Renal cortical epithelial cell (primary cell): ENCODE results near the gene ELOVL2. TPM values are rescaled to one million over a fixed set of nuclear protein-coding genes. Genes with fewer than 3 reads are reported as not detected.
"Not testable (repeated sequence)": the region's sequence is repeated elsewhere in the genome, so short reads cannot be mapped to it uniquely, and the experiment has no call there.

Experiments
- DNase-seq: peaks from one replicate; pipeline ENCODE4 v3.0.0-alpha.2; 2011; ENCODE audit warnings: low read depth
- total RNA-seq: library from RNA; depleted of rRNA; stranded (reverse); fragments of >200 nt; gene quantifications from 2 replicates; pipeline ENCODE4 v1.2.3, GENCODE V29; 2014

Gene ELOVL2
- total RNA-seq, 1 donor from 2014 or later: 0.05 TPM

DNA sequence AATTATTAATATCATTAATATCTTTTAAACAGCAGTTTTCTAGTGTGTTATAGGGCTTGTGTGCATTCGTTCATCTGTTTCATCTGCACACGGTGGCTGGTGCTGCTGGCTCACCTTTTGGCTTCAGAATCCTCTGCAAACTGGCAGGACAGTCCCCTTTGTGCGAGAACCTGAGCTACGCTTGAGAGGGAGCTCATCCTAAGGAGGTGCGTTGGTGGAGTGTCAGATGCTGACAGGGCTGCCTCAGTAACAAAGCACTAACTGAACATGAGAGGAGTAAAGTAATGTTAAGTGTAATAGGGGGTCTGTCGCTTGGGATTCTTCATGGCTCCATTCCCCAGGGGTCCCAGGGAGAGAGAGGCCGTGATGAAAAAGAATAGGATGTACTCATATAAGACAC is 22.4 kb downstream of the ELOVL2 start:
- no peak for DNase-seq

DNA sequence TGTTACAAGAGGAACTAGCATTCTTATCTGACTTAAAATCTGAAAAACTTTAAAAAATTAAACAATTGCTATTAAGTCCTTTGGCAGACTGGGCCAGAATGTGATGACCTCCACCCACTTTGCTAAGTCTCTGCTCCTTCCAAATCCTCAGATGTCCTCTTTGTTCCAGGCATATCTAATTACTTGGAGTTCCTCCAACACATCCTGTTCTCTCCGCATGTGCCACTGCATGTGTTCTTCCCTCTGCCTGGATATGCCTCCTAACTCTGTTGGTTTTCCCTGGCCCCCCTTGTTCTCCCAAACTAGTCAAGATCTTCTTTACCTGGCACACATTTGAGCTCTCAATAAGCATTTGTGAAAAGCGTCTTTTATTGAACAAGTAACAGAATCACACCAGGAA is 23.1 kb downstream of the ELOVL2 start:
- no peak for DNase-seq

DNA sequence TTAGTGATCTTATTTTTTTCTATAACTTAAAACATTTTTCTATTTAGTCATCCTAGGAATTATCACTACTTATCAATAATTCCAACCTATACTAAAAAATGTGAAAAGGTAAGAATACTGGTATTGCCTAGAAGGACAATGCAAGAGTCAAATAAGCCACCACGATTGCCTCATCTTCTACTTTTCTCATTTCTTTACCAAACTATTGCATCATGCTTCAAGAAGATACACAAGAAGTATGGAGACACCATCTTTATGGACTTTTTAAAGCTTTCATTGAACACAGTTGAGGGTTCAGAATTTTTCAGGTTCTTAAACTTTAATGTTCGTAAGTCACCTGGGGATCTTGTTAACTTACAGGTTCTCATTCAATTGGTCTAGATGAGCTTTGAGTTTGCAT is 25.9 kb downstream of the ELOVL2 start:
- no peak for DNase-seq

DNA sequence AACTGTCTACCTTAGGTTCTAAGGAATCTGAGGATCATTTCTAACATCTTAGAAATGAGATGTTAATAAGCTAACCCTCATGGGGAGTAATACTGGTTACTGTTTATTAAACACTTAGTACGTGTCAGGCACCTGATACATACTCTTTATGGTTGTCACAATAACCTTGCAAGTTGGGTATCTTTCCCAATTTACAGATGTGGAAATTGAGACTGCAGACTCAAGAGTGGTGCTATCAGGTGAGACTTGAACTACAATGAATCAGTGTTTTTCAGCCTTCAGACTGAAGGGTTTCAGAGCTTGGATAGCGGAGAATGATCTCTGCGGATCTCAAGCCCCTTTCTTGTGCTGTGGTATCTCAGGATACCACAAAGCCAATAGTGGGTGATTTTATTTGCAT is 27.0 kb downstream of the ELOVL2 start:
- DNase-seq: no peak

DNA sequence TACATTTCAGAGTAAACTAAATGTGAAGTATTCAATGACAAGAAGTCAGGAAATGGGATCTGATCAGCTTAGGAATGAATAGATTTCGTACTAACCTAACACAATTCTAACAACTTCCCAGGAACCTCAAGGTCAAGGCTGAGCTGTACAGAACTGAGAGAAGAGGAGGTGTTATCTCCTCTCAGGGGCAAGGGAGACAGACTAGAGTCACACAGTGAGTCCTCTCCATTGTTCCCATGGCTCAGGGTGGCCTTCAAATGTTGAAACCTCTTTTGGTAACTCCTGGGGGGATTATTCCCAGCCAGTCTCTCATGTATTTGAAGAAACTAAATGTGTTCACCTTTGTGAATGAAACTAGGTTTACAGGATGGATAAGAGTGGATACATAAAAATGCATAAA is 27.7 kb downstream of the ELOVL2 start:
- no peak for DNase-seq

DNA sequence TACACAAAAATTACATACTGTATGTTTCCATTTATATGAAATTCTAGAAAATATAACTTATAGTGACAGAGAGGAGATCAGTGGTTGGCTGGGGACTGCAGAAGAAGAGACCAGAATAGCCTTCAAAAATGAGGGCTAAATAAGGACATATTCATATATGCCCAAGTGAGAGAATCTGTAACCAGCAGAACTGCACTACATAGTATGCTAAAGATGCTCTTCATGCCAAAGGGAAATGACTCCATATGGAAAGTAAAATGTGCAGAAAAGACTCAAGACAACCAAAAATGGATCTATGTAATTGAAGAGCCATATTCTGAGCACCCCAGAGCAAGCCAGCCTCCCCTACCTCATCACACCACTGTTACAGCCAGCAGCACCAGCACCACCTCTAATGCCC is 29.0 kb downstream of the ELOVL2 start:
- DNase-seq: no peak

DNA sequence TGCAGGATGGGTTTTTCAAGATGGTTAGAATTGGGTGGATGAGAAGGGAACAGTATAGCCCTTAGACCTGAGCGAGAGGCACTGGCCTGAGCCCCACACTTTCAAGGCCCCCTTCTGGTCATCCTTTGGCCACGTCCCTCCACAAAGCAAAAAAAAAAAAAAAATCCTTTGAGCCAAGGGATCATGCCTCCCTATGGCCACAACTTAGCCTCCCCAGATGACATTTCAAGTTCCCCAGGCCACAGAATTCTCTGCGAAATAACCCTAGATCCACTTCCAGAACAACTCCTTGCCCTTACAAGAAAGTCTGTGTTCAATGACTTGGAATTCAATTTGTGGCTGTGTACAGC is 30.4 kb downstream of the ELOVL2 start:
- no peak for DNase-seq

DNA sequence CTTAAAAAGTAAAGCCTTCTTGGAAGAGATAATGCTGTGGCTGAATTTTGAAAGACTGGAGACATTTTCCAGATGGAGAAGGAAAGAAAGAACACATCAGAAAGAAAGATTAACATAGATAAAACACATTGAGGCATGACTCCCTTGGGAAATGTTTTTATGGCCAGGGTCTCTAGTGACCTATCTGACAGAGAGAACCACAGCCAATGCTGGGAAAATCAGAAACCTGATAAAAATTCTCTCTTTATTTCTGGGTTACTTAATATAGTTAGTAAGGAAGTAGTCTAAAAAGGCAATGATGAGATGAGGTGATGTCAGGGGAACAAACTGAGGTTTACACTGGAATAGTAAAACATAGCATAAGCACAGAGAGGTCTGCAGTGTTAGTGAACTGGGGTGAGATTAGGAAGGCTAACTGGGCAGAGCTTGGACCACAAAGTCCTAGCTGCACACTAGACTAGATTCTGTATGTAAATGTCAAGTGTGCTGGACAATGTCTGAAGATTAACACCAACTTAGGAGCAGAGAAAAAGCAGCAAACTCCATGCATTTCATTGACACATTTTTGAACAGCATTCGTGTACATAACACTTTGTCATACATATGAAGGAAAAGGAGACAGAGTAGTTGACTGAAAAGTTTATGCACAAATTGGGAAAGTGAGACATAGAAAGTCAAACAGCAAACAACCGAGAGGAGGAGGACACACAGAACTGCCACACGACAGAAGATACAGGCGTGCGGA is 31.0 kb downstream of the ELOVL2 start:
- DNase-seq: no peak

DNA sequence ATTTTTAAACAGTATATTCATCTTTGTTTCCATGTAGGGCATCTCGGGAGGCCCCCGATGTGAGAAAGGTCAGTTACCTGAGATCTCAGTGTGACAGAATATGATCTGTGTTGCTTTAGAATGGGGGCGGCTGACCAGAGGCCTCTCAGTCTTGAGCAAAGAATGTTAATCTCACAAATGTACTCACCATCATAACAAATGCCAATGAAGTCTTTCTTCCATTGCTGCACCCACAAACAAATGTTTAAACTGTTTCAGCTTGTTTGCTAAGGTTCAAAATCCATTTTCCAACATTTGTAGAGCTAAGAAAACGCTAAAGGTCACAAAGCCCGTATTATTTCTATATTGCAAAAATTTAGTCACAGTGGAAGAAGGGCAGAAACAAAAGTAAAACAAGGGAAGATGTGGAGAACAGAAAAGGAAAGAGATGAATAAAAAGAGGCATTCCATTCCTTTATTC is 31.8 kb downstream of the ELOVL2 start:
- no peak for DNase-seq

DNA sequence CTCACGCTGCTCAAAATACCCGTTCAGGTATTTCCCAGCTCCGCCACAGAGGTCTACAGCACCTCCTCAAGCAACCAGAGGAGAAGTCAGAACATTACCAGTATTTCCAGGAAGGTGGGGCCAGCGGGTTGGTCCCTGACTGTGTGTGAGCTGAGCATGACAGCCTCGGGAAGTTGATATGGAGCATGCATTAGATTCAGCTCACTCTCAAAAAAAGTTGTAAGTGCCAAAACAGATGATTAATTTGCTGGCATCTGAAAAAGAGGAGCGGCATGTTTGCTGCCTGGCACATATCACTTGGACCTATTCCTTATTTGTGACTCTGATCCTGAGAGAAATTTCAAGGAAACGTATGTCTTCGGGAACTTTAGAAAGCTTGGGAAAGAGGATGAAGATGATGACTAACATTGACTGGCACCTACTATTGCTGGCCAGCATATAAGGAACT is 32.3 kb downstream of the ELOVL2 start:
- peak; percentile 46 for DNase-seq

DNA sequence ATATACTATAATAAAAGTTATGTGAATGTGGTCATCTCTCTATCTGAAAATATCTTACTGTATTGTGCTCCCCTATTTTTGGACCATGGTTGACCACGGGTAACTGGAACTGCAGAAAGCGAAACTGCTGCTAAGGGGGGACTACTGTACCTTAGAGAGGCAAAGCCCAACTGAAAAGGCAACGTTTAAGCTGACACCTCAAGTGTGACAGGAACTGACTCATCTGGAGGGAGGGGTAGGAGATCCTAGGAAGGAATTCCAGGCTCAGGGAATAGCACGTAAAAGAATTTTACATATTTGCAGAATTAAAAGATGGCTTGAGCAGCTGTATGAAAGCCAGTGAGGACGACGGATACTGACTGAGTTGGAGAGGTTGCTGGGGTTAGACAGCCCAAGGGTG is 34.8 kb downstream of the ELOVL2 start:
- DNase-seq: peak; percentile 82

DNA sequence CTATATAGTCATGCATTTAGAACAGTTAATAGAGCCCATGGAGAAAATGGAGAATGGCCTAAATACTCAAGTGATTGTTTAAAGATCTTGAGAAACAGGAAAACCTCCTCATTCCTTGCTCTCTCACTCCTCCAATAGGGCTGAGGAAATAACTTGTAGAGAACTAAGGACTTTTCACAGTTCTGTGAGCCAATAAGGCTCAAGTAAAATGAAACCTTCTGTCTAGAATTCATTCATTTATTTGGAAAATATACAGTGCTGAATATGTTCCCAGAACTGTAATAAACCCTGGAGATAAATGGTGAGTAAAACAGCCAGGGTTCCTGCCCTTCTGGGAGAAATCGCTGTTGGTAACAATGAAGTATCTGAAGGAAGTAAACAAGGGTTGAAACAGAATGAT is 35.3 kb downstream of the ELOVL2 start:
- DNase-seq: peak; percentile 25

DNA sequence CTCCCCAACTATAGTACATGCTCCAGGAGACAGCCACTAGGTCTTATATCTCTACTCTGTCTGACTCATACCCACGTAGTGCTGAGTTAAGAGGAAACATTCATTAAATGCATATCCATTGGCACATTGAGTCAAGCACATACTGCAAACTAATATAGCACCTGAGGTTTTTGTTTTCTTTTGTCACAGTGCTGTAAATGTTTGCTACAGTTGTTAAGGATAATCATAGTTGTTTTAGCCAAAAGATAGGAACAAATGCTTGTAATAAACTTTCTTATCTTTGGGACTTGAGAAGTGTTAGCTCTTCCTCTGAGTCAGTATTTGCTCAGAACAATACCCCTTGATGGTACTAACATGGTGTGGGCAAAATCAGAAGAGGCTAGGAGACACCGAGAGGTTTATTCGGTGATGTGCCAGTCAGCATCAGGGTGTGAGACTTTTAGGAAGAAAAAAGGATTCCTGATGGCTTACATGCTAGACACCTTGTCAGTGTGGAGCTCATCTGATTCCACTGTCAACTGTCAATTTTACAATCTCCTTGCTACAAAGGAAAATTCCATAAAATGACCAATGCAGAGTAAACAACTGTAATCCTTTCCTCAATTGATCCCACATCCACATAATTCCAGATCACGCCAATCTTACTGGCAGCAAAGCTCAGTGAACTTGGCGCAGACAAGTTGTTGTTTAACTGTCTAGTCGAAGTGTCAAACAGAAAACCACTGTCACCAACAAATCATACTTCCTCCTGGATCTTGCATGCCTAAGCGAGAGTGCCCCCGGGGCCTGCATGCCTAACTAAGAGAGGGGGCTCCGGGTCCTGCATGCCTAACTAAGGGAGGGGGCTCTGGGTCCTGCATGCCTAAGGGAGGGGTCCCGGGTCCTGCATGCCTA is 36.1 kb downstream of the ELOVL2 start:
- DNase-seq: peak; percentile 76

DNA sequence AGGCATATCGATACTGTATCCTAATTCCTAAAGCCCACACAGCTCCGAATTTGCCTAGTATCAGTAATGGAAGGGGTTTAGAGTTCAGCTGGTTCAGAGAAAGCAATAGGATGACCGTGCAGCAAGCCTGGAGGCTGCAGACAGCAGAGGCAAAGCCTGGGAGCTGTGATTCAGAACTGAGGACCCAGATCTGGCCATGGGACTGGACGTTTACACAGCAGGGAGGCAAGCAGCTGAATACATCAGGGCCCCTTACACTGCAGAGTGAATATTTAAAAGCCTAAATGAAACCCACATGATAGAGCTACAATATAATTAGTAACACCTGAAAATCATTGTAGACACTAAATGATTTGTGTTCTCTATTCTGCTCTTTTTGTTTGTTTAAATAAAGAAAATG is 38.0 kb downstream of the ELOVL2 start:
- no peak for DNase-seq

DNA sequence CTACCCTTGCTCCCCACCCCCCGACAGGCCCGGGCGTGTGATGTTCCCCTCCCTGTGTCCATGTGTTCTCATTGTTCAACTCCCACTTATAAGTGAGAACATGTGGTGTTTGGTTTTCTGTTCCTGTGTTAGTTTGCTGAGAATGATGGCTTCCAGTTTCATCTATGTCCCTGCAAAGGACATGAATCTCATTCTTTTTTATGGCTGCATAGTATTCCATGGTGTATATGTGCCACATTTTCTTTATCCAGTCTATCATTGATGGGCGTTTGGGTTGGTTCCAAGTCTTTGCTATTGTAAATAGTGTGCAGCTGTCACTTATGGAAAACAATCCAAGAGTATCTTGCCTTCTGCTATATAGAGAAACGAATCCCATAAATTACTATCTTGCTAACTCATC is 40.8 kb downstream of the ELOVL2 start:
- DNase-seq: not testable (repeated sequence)

DNA sequence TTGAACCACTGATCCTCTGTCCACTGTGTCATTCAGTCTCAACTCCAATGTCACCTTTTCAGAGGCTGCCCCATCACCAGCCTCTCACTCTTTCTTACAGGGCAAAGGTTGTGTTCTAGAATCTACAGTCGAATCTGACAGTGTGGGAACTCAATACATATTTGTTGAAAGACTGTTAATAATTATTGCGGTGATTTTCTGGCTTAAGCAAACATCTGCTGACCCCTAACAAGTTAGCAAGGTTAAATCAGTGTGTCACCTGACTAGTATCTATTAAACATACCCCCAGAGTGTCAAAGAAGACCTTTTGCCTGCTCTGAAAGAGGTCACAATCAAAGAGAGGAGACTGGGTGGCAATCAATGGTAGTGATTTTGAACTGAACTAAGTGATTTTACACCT is 41.9 kb downstream of the ELOVL2 start:
- DNase-seq: no peak

DNA sequence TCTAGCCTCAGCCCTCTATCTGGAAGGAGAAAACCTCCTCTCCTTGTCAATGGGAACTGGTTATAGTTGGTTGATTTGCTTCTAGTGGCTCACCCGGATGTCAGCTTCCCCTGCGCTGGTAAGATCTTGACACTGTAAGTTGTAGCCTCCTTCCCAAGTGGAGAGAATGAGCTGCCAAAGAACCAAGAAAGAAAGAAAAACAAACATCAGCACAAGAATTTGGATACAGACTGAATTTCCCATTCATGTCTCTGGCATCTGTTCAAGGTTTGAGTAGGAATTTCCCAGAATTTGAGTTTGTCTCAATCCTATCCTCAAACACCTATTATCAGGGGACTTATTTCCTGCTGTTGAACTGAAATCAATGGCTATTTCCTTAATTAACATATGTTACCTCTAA is 44.1 kb downstream of the ELOVL2 start:
- DNase-seq: no peak

DNA sequence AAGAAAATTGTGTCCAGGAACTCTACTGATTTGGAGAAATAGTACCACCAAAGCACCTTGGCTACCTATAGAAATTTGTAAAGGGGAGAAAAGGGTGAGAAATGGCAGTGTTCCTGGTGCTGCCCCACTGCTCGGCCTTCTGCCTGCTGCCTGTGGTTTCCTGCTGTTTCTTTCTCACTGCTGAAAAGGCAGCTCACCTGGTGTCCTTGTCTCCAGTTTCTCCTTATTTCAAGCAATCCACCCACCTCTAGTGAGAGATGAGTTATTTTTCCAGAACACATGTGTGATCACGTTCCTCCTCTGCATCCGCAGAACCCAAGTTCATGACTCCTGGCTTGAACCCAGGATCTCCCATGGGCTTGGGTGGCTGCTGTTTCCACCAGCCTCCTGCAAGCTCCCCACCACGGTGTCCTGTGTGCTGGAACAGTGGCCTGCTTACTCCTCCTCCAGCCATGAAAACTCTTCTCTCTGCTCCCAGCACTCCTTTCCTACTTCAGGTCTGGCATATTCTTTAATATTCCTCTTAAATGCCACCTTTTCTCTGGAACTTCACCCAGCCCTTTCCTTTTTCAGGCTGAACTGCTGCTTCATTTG is 48.9 kb downstream of the ELOVL2 start:
- DNase-seq: no peak

DNA sequence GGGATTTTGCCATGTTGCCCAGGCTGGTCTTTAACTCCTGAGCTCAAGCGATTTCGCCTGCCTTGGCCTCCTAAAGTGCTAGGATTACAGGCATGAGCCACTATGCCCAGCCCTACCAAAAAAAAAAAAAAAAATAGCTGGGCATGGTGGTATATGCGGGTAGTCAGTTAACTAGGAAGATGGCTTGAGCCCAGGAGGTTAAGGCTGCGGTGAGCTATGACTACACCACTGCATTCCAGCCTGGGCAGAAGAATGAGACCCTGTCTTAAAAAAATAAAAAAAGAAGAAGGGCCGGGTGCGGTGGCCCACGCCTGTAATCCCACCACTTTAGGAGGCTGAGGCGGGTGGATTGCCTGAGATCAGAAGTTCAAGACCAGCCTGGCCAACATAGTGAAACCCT is 50.2 kb downstream of the ELOVL2 start:
- DNase-seq: no peak

DNA sequence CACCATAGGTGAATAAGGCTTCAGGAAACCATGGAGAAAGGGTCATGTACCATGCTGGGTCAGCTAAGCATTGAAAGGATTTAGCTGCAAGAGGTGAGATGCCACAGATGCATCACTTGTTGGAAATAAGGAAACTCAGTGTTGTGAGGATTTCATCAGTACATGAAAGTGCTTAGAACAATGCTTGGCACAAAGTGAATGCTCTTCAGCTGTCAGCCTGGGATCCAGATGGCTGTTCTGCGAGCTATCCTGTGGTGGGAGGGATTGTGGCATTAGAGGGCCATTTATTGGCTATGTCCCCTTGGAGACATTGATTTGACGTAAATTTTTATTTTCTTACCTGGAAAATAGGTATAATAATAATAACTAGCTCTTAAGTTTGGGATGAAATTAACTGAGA is 53.0 kb downstream of the ELOVL2 start:
- DNase-seq: no peak

DNA sequence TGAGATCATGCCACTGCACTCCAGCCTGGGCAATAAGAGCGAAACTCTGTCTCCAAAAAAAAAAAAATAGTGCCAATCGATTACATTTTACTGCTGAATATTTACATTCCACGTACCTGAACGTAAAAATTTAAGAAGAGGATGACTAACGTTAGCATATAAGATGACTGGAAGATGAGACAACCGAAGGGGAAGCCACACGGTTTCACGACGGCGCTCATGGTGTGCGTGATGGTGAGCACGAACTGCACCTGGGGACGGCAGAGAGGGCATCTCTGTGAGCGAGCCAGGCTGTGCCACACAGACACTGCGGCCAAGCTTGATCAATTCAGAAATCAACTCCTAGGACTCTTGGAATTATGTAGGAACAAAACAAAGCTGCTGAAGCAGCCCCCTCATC is 54.5 kb downstream of the ELOVL2 start:
- no peak for DNase-seq

DNA sequence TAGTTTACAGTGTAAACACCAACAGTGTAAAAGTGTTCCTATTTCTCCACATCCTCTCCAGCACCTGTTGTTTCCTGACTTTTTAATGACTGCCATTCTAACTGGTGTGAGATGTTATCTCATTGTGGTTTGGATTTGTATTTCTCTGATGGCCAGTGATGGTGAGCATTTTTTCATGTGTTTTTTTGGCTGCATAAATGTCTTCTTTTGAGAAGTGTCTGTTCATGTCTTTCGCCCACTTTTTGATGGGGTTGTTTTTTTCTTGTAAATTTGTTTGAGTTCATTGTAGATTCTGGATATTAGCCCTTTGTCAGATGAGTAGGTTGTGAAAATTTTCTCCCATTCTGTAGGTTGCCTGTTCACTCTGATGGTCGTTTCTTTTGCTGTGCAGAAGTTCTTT is 59.1 kb downstream of the ELOVL2 start:
- not testable (repeated sequence) for DNase-seq

DNA sequence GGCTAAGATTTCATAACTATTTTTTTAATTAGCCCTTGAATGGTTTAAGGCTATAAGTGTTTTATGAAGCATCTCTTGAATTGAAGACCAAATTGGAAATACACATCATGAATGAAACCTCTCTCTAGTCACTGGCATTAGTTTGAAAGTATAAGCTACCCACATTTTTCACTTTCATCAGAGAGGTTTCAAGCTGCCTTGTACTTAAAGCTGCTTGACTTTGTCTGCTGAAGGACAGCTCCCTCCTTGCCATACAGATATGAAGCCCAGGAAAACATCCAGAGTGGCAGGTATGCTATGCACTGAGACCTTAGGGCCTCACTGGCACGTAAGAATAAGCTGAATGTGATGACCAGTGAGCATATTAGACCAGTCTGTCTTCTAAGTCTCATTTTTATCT is 62.7 kb downstream of the ELOVL2 start:
- DNase-seq: no peak
